Skeletal muscle tissue (tissue), 4 donors: ENCODE results near the gene PABPN1L. TPM values are rescaled to one million over a fixed set of nuclear protein-coding genes. Genes with fewer than 3 reads are reported as not detected.

Source experiments
- H3K27ac ChIP-seq: one replicate; pipeline ENCODE4 v1.7.0; 2013; ENCODE audit warnings: mild to moderate bottlenecking, low read depth, low read length, inconsistent platforms
- H3K27me3 ChIP-seq, 3 donors: one replicate each; pipeline ENCODE4 v1.7.0; 2013; ENCODE audit warnings: low read length in 3 of 3; ENCODE audit not compliant: control insufficient read depth in 3 of 3, insufficient read depth in 3 of 3
- H3K36me3 ChIP-seq, 3 donors: one replicate each; pipeline ENCODE4 v1.7.0; 2013; ENCODE audit warnings: low read length in 3 of 3; ENCODE audit not compliant: control insufficient read depth in 3 of 3, insufficient read depth in 3 of 3
- H3K4me1 ChIP-seq, 3 donors: one replicate each; pipeline ENCODE4 v1.7.0; 2013; ENCODE audit warnings: low read length in 3 of 3, mild to moderate bottlenecking in 3 of 3; ENCODE audit not compliant: control insufficient read depth in 3 of 3, insufficient read depth in 3 of 3
- H3K4me3 ChIP-seq, 3 donors: one replicate each; pipeline ENCODE4 v1.7.0; 2013; ENCODE audit warnings: low read length in 3 of 3
- H3K9ac ChIP-seq, 3 donors: one replicate each; pipeline ENCODE4 v1.7.0; 2013; ENCODE audit warnings: low read length in 3 of 3, mild to moderate bottlenecking in 3 of 3, moderate library complexity in 2 of 3, low read depth in 1 of 3
- H3K9me3 ChIP-seq, 3 donors: one replicate each; pipeline ENCODE4 v1.7.0; 2013; ENCODE audit warnings: low read length in 3 of 3; ENCODE audit not compliant: control insufficient read depth in 3 of 3
- total RNA-seq: library from RNA; depleted of rRNA; stranded (reverse); fragments of >200 nt; gene quantifications from one replicate; pipeline ENCODE4 v1.2.3, GENCODE V29; 2014
- donor health status: Osteomylitis.

The PABPN1L gene
- total RNA-seq, 1 donor from 2014 or later: not detected

- H3K4me3 ChIP-seq: no peak overlapping the region
- H3K27ac ChIP-seq: no peak overlapping the region
- H3K36me3 ChIP-seq: peaks cover 4 to 9% (median 4%) of the 10 kb centered on the region in 3 donors
- peaks cover 0 to 2% (median 0%) of the 10 kb centered on the region in 3 donors for H3K27me3 ChIP-seq
- H3K4me1 ChIP-seq: peaks cover 0 to 3% (median 0%) of the 10 kb centered on the region in 3 donors
- H3K9me3 ChIP-seq: no peaks in the 10 kb centered on the region
- no peak overlapping the region for H3K9ac ChIP-seq
Observed at GRCh38 chr16:88817785-88818574, 48.5 kb downstream of the PABPN1L start.

GRCh38 chr16:88816736-88817535, 49.5 kb downstream of the PABPN1L start:
- Histone ChIP-seq H3K36me3 (peaks cover 0 to 4% (median 2%) of the 10 kb centered on the region in 3 donors), H3K4me3 (no peak overlapping the region), H3K27ac (no peak overlapping the region), H3K9me3 (no peaks in the 10 kb centered on the region), H3K9ac (no peak overlapping the region), H3K27me3 (peaks cover 0 to 2% (median 0%) of the 10 kb centered on the region in 3 donors), H3K4me1 (peaks cover 3 to 11% (median 7%) of the 10 kb centered on the region in 3 donors)

GRCh38 chr16:88815901-88816589, 50.4 kb downstream of the PABPN1L start:
- peaks cover 0 to 2% (median 0%) of the 10 kb centered on the region in 3 donors for H3K27me3 ChIP-seq
- H3K36me3 ChIP-seq: no peaks in the 10 kb centered on the region
- H3K9ac ChIP-seq: no peak overlapping the region
- no peaks in the 10 kb centered on the region for H3K9me3 ChIP-seq
- H3K4me1 ChIP-seq: peaks cover 6 to 13% (median 9%) of the 10 kb centered on the region in 3 donors
- H3K27ac ChIP-seq: no peak overlapping the region
- H3K4me3 ChIP-seq: no peak overlapping the region

GRCh38 chr16:88815227-88815626, 51.2 kb downstream of the PABPN1L start:
- Histone ChIP-seq H3K4me3 (no peak overlapping the region), H3K9ac (no peak overlapping the region), H3K9me3 (no peaks in the 10 kb centered on the region), H3K4me1 (peaks cover 14 to 21% (median 17%) of the 10 kb centered on the region in 3 donors), H3K36me3 (peaks cover 0 to 1% (median 0%) of the 10 kb centered on the region in 3 donors), H3K27ac (no peak overlapping the region), H3K27me3 (peaks cover 0 to 2% (median 0%) of the 10 kb centered on the region in 3 donors)

- no peak overlapping the region for H3K27ac ChIP-seq
- no peak overlapping the region for H3K9ac ChIP-seq
- peaks cover 6 to 12% (median 10%) of the 10 kb centered on the region in 3 donors for H3K36me3 ChIP-seq
- no peak overlapping the region for H3K4me3 ChIP-seq
- no peaks in the 10 kb centered on the region for H3K9me3 ChIP-seq
- peaks cover 0 to 2% (median 0%) of the 10 kb centered on the region in 3 donors for H3K27me3 ChIP-seq
- peaks cover 18 to 32% (median 25%) of the 10 kb centered on the region in 3 donors for H3K4me1 ChIP-seq
Observed at GRCh38 chr16:88814144-88814502, 52.3 kb downstream of the PABPN1L start.

Other genes with a start within 250 kb of the PABPN1L start
- gene IL17C, start 228.1 kb downstream of the PABPN1L start, total RNA-seq: not detected
- 90.8 TPM for gene CYBA, start 215.6 kb downstream of the PABPN1L start, total RNA-seq
- 14.1 TPM for gene MVD, start 203.6 kb downstream of the PABPN1L start, total RNA-seq
- gene SNAI3, start 180.2 kb downstream of the PABPN1L start, total RNA-seq: 8.4 TPM
- gene RNF166, start 160.3 kb downstream of the PABPN1L start, total RNA-seq: 12.0 TPM
- 10.4 TPM for gene CTU2, start 160.2 kb downstream of the PABPN1L start, total RNA-seq
- gene PIEZO1, start 81.4 kb downstream of the PABPN1L start, total RNA-seq: 45.9 TPM
- 6.3 TPM for gene CDT1, start 62.9 kb downstream of the PABPN1L start, total RNA-seq
- gene APRT, start 54.7 kb downstream of the PABPN1L start, total RNA-seq: 41.8 TPM
- 9.9 TPM for gene GALNS, start 9.7 kb downstream of the PABPN1L start, total RNA-seq
- gene TRAPPC2L, start 9.5 kb downstream of the PABPN1L start, total RNA-seq: 29.2 TPM
- gene CBFA2T3, start 110.5 kb upstream of the PABPN1L start, total RNA-seq: 2.1 TPM
- 12.5 TPM for gene ACSF3, start 227.2 kb upstream of the PABPN1L start, total RNA-seq